GM10266 (cell line): ENCODE measurements around the gene SNX3.

Source experiments
- DNase-seq: peaks from one replicate; pipeline ENCODE4 v3.0.0; 2012; ENCODE audit errors: extremely low spot score
- CTCF ChIP-seq: IDR thresholded peaks from 2 replicates; pipeline ENCODE4 v1.5.1; 2012; ENCODE audit warnings: mild to moderate bottlenecking, low read depth; ENCODE audit not compliant: control insufficient read depth, insufficient read depth; ENCODE audit errors: missing control alignments

The SNX3 gene

GRCh38 chr6:108169464-108170331, 91.1 kb downstream of the SNX3 start:
- no peak for TF ChIP-seq CTCF
- no peak for DNase-seq

- DNase-seq, result peak; percentile 79
- TF ChIP-seq CTCF, result peak; percentile 39
Measured at GRCh38 chr6:108168501-108169463, 92.1 kb downstream of the SNX3 start.

- TF ChIP-seq CTCF, result no peak
- DNase-seq, result no peak
Measured at GRCh38 chr6:108168090-108168463, 92.8 kb downstream of the SNX3 start.

GRCh38 chr6:108167449-108168089, 93.3 kb downstream of the SNX3 start:
- DNase-seq, result no peak
- TF ChIP-seq CTCF, result no peak

GRCh38 chr6:108166664-108167448, 94.0 kb downstream of the SNX3 start:
- no peak for DNase-seq
- no peak for TF ChIP-seq CTCF

GRCh38 chr6:108165714-108166663, 94.9 kb downstream of the SNX3 start, which contains the start of gene NR2E1:
NR2E1 (plus strand) TSS chr6:108166022; CDS start chr6:108166766, 744 bp downstream.
- no peak for TF ChIP-seq CTCF
- DNase-seq, result no peak
